Measurements from ENCODE around the gene ZNF354C. TPM values are rescaled to one million over a fixed set of nuclear protein-coding genes. Genes with fewer than 3 reads are reported as not detected.
A peak's percentile ranks its signal among the peaks of the same experiment; 100 is the strongest.

ZNF354C gene
- total RNA-seq, 1 donor from 2014 or later = 1.3 TPM

DNA sequence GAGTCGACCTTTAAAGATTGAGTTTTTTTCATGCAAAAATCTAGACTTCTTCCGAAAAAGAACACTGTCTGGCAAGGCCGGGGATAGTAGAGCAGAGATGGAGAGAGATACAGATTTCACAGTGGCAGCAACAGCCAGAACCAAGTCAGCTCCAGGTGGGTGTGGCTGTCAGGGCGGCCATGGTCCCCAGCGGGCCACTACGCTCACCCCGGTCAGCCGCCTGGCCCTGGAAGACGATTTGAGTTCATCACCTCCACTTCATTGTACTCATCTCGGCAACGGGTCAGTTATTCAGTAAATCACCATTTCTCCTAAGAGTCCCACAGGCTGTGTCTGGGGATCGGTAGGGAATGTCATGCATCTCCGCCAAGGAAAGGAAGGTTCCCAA lies 53.0 kb downstream of the ZNF354C start:
- peak; percentile 16 for DNase-seq (ENCODE audit: low spot score)

DNA sequence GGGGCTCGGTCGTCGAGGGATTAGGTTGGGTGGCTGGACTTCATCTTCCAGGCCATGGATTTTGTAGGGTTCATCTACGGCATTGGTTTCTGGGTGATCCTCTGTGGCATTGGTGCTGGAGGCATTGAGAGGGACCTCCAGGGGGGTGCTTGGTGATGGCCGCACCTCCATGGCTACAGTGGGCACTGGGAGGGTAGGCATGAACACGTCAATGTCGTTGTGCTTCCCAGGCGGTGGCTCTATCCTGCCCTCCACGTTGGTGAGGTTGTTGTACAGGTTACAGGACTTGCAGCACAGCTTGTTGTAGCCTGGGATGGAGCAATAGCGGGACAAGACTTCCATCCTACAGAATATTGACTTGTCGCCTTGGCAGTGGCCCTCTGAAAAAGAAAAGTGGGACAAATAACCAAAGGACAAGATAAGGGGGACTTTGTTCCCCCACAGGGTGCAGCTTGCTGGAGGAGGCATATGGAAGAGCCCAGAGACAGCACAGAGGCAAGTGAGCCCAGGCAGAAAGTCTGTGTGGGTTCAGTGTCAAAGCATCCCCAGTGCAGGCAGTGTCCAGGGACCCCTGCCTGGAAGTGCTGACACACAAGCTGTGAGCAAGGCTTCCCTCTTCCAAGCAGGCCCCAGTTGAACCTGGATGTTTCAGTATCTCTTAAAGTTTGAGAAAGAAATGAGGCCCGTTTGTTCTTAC lies 53.9 kb downstream of the ZNF354C start:
- ATAC-seq (no peak), DNase-seq (ENCODE audit: low spot score) (peak; percentile 21)

More for the DNA sequence above, 53.0 kb downstream of the ZNF354C start:
- no peak for ATAC-seq

DNA sequence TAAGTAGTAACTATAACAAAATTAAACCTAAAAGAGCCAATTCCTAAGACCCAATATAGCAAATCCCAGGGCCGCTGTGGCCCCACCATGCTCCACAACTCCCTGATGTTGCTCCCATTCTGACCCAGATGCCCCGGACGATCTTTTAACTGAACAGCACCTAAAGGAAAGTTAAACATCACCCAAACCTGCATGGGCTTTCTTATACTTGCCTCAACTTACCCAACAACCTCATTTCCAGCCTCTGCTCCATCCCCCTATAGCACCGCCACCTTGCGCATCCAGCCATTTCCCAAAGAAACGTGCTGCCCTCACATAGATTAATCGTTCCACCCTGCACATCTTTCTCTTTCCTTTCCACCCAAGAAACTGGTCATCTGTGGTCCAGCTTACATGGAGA lies 54.6 kb downstream of the ZNF354C start:
- no peak for DNase-seq (ENCODE audit: low spot score)
- no peak for ATAC-seq

DNA sequence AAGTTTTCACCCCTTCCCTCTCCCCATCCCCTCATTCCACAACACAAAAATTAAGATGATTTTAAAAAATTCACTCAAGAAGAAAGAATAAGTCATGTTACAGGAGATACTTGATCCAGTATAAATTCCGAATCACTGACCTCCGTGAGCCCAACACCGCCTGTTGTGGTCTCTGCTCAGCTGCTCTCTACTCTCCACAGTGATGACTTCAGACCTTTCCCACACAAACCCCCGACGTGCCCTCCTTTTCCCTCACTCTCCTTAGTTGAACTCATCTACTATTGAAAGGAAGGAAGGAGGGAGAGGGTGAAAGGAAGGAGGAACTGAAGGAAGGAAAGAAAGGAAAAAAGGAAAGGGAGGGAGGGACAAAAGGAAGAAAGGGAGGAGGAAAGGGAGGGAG lies 55.1 kb downstream of the ZNF354C start:
- no peak for ATAC-seq
- DNase-seq (ENCODE audit: low spot score) = no peak

DNA sequence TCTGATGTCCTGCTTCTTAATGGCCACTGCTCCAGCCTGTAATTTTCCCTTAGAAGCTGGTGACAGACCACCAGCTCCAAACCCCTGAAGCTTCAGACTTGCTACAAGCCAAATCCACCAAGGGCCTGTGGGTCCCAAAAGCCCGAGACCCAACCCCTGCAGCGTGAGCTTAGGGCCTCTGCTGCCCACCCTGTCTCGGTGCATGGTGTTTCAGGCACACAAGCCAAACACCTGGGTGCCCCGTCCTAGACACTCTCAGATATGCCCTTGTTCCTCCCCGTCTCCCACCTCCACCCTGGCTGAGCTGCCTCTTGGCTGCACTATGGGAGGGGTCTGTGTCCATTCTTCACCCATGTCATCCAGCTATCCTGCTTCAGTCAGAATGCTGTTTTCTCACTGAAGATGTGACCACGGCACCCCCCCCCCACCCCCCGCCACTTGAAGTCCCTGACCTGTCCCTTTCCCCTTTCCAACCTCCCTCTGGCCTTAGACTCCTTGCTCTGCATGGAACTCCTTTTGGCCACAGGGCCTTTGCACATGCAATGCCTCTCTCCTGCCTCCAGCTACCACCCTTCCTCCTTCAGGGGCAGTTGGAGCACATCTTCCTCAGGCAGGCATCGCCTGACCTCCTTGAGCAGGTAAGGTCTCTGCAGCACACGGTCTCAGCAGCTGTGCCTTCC lies 55.8 kb downstream of the ZNF354C start:
- ATAC-seq (no peak), DNase-seq (ENCODE audit: low spot score) (peak; percentile 18)

DNA sequence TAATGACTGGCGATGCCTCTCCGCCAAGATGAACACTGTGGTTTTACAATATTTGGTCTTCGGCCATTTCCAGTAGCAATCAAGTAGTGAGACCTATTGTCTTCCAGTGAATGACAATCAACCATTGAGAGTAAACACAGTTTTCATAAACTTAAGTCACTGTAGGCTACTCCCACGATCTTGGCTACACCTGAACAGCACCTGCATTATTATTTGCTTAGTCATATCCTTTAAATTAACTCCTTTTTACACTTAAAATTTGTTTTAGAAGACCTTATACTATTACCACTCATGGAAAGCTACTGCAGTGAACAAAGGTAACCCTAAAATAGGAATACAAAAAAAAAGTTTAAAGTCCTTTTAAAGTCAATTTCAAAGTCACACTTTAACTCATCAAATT lies 58.2 kb downstream of the ZNF354C start:
- no peak for ATAC-seq
- no peak for DNase-seq (ENCODE audit: low spot score)

DNA sequence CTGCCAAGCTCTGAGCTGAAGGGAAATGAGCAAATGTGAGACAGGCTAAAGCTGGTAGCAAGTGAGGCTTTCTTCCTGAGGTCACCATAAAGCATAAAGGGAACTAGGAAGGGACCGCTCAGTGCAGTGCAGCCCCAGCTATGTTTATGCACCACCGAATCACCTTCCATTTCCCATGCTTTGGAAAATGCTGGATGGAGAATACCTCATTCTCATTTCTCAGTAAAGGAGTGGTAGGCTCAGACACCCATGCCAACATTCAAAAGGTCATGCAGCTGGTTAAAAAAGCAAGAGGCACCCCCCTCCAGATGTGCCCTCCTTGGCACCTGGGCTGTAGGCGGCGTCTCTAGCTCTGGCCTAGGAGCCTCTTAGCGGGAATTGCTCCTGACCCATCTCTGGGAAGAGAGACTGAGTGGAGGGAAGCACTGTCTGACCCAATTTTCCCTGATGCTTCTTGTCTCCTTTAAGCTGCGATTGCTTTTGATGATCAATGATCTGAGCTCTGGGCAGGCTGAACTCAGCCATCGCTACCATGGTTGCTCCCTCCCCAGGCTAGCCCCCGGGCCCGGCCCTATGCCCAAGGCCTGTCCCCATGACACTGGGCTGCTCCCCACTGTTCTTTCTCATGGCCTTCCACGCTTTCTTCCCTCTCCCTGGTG lies 58.7 kb downstream of the ZNF354C start:
- DNase-seq (ENCODE audit: low spot score) (peak; percentile 32), ATAC-seq (no peak)

DNA sequence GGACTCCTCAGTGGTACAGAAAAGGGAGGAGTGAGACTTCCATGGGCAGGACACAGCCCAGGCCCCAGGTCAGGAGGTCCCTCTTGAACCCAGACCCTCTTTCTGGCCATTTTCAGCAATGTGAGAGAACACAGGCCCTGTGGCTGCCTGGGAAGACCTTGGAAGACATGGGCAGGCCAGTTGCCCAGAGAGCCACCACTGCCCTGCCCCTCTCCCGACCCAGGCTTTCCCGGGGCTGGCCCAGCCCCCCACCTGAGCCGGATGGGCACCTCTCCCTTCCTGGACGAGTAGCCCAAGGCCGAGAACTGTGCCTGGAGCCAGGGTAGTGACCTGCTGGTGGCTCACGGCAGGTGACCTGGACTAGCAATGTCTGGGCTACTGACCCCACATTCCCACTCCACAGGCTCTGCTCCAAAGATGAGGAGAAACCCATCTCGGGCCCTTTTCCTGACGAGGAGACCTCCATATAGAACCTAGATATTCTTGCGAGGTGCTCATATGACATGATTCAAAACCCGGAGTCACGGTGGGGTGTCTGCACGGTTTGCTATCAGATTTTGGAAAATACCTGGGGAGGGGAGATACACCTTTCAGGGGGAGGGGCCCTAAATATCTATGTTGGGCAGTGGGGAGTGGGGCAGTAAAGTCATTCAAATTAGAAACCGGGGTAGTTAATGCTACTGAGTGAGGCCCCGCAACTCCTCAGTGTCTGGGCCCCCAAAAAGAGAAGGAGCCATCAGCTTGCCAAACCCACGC lies 59.4 kb downstream of the ZNF354C start:
- peak; percentile 28 for DNase-seq (ENCODE audit: low spot score)
- no peak for ATAC-seq

DNA sequence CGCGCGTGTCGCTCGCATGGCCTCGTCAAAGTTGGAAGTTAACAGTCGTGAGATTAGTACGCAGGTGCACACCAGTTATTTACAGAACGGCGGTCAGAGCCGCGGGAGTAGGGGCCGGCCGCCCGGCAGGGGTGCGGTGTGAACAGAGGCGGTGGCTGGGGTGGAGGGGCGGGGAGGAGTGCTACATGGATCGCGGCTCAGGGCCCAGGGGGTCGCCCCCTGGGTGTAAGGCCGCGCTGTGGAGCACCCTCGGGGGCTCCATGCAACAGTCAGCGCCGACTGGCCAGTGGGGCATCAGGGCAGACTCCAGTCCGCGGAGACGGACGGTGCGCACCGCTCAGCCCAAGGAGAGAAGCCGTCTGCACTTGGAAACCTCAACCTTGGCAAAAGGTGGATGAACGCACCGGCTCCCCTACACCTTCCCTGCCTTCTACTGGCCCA lies 60.3 kb downstream of the ZNF354C start:
- DNase-seq (ENCODE audit: low spot score) = peak; percentile 34
- no peak for ATAC-seq

DNA sequence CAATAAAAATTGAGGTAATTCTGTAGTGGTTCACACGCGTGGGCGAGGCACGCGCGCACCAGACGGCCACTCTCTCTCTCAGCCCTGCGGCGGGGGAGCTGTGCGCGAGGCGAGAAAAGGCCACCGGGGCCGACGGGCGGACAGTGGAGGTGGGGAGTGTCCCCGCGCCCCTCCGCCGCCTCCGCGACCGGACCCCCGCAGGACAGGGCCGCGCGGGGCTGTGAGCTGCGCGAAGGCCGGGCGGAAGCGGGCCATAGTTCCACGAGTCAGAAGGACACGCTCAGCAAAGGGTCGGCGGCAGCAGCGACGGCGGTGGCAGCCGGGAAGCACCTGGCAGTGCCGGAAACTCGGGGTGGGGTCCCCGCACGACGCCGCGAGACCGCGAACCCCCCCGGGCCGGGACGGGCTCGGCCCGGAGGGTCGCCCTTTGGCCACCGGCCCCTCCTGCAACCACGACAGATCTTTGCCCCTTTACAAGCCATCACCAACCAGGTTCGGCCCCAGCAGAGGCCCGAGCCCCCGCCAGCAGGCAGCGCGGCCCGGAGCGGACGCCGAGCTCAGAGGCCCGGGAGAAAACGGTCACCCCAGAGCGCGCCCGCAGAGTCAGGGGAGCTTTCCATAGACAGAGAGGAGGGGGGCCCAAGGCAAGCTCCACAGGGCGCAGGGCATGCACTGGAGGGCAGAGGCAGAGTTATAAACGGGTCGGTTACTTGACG lies 60.9 kb downstream of the ZNF354C start:
- ATAC-seq = no peak
- peak; percentile 29 for DNase-seq (ENCODE audit: low spot score)

DNA sequence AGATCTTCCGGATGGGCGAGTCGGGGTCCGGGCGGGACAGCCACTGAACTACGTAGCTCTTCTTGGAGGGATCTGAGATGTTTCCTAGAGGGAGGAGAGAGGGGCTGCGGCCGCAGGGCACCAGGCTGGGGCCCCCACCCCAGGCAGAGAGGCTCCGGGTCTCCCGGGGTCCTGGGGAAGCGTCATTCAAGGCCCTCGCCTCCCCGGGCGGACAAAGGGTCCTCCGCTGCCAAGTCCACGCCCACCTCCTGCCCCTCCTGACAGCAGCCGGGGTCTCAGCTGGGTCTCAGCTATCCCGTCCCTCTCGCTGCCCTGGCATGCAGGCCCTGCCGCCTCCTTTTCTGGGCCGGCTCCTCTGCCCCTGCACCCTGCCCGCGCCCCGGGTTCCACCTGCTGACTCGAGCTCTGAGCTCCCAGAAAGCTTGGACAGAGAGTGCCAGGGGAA lies 61.5 kb downstream of the ZNF354C start:
- peak; percentile 40 for DNase-seq (ENCODE audit: low spot score)
- no peak for ATAC-seq

DNA sequence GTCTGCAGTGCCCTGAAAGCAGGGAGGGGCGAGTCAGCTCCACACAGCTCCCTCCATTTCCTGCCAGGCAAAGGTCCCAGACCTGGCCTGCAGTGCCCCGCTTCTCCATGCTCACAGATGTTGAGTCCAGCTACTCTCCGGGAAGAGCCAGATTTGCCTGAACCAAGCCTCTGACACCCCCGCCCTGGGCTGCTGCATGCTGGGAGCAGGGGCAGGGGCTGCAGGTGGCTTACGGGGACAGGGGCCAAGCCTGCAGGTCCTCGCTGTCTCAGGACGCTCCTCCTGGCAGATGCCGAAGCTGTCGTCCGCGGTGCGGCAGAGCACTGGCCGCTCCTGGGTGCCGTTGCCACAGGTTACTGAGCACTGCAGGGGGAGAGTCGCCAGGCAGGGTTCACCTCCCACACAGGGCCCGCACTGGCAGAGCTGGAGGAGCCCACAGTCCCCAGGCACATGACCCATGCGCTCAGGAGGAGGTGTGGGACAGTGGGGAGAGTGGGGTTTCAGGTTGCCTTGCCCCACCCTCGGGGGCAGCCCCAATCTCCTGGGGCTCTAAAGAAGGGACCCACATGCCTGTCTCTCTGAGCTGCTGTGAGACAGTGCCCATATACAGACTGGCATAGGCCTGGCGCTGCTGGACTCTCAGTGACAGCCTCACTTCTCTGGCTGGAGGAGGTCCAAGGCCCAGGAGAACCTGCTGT lies 62.4 kb downstream of the ZNF354C start:
- DNase-seq (ENCODE audit: low spot score) = peak; percentile 37
- no peak for ATAC-seq

DNA sequence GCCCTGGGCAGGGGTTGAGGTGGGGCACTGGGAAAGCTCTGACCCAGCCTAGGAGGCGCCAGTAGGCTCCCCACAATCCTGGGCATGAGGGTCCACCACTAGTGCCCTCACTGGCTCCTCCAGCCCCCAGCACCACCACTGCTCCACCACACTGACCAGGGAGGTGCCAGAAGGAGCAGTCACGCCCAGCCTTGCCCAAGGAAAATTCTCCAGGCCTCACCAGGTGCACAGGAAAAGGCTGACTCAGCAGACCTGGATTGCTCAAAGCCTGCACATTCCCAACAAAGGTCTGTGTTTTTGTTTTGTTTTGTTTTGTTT lies 62.9 kb downstream of the ZNF354C start:
- DNase-seq (ENCODE audit: low spot score) = peak; percentile 35
- ATAC-seq = no peak

DNA sequence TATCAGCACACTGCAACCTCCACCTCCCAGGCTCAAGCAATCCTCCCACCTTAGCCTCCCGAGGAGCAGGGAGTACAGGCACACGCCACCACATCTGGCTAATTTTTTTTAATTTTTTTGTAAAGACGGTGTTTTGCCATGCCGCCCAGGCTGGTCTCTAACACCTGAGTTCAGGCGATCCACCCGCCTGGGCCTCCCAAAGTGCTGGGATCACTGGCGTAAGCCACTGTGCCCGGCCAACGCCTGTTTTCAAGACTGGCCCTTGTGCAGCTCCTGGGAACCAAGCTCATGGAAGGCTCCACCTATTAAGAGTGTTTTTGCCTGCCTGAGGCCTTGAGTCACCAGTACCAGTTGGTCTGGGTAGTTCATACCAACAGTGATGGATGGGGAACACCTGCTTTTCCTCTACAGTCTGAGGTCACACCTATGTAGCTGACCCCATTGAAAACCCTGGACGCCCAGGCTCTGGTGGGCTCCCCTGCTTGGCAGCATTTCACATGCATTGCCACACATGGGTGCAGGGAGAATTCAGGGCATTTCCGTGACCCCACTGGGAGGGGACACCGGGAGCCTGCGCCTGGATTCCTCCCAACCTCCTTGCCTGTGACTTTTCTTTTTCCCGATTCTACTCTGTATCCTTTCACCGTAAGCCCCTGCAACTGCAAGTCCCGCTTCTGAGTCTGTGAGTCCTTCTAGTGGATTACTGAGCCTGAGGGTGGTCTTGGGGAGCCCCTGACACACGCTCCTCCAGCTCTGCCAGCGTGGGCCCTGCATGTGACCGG lies 63.5 kb downstream of the ZNF354C start:
- DNase-seq (ENCODE audit: low spot score) (peak; percentile 11), ATAC-seq (no peak)

DNA sequence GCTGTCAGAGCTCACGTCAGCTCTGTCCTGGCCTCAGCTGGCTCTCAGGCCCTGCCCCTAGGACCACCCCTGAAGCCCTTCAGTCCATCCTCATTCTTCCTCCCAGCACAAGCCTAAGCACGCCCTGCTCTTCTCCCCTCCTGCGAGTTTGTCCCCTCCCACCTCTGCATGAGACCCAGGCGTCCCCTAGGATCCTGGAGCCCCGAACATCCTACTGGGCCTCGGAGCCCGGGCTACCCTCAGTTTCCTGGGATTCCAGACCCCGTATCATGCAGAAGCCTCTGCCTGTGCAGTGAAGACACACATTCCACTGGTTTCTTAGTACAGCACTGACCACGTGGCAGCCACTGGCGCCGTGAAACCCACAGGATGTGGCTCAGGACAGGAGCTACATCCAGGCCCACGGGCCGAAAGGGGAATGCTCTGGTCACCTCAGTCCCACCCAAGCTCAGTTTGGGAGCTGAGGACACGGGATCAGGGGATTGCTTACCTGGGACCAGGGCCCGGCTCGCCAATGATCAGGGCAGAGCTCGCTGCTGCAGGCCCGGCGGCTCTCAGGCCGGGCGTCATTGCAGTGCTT lies 64.2 kb downstream of the ZNF354C start:
- peak; percentile 40 for DNase-seq (ENCODE audit: low spot score)
- ATAC-seq = no peak

DNA sequence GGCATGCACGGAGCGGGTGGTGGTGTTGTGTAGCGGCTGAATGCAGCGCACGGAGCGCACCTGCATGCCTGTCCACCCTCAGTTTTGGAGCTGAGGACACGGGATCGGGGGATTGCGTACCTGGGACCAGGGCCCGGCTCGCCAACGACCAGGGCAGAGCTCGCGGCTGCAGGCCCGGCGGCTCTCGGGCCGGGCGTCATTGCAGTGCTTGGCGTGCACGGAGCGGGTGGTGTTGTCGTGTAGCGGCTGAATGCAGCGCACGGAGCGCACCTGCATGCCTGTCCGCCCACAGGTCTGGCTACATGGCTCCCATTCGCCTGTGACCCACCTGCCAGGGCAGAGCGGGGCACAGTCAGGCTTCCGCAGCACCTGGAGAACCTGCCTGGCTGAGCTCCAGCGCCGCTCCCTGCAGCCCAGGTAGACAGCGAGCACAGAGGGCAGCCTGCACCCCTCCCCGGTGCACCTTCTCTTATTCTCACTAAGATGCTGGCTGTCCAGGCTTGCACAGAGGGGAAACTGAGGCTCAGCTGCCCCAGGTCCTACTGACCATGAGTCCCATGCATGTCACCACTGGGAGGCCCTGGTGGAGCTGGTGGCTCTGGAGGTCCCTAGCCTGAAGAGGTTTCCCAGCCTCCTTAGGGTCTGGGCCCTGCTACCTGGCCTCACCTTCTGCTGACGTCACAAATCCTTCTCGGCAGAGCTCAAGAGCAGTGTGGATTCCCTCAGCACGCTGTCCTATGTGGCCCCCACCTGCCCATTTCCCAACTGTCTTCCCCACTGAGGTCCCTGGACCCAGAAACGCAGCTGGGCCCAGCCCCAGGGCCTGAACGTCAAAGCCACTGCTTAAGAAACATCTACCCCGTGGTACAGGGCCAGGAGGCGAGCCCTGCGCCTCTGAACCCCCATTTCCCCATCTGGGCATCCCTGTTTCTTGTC lies 64.9 kb downstream of the ZNF354C start:
- ATAC-seq (no peak), DNase-seq (ENCODE audit: low spot score) (peak; percentile 30)

DNA sequence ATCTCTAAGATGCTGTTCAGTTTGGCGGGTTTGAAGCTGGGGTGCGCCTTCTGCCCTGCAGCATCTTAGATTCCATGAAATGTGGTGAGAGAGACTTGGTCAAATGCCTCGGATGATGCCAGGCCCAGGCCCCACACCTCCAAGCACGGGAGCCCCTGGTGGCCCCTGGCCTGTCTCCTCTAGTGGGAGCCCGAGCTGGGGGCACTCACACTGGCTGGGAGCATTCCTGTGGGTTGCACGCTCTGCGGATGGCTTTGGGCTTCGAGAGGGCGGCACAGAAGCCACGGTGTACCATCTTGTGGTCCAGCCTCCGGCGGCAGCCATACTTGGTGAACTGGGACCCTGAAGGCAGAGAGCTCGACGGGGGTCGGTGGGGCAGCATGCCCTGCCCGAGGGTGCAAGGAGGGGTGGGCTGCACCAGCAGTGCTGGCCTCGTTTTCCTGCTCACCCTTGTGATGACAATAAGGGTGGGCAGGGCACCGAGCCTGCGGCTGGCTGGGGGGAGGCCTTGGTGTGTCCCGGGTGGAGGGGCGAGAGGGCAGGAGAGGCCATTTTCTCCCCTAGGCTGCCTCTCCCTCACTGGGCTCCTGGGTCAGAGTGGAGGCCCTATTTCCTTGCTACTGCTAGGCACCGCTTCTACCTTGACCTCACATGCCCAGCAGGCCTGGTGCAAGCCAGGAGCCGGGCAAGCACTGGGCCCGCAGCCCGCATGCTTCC lies 65.8 kb downstream of the ZNF354C start:
- DNase-seq (ENCODE audit: low spot score) = peak; percentile 18
- no peak for ATAC-seq
